ENCODE results near the gene C3orf70.

C3orf70 gene

DNA sequence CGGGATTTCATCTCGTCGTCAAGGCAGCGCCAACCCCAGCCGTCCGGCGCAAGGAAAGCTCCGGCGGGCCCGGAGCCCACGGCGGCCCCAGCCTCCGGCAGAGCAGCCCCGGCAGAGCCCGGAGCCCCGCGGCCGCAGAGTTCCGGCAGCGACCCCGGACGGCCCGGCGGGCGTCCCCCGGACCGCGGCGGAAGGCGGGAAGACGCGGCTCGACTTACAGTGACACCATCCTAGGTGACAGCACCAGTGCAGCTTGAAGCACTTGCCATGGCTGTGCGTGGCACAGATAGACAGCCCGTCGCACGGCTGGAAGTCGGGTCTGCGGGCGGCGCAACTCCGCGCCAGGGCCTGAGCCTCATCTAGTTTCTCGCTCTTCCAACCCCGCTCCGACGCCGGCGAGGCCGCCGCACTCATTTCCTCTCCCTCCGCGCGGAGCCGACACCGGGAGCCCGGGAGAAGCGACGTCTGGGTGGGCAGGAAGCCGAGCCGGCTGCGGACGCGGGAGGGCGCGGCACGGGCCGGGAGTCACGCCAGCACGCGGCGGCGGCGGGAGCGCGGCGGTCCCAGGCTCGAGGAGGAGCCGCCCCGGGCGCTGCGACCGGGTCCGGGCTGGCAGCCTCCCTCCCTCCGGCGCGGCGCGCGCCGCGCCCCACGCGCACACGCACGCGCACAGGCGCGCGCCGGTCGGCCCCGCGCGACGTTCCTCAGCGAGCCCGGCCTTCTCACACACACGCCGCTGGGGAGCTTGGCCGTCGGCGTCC lies at the start of gene C3orf70:
C3orf70 (minus strand) TSS at position 651 of the 761 bp plus-strand sequence; CDS start at position 414, 237 bp downstream.
- DNase-seq (ENCODE audit: low spot score): peak; percentile 53

DNA sequence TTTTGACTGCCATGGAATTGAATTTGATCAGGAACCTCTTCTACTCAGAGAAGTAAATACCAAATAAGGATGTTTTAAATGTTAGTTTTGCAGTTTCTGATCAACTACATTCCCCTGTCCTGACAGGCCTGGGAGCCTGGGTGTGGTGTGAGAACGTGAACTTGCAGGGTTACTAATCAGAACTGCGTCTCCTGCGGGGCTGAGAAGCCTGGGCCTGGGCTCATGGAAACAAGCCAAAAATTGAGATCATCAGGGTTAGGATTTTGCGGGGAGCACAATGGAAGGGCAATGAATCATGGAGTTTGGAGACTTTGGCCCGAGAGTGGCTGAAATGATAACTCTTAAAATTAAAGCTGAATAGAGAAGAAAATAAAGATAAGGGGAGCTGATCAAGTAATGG lies 47.8 kb upstream of the C3orf70 start:
- no peak for DNase-seq (ENCODE audit: low spot score)

GRCh38 chr3:185199671-185200070 lies 46.8 kb upstream of the C3orf70 start:
- DNase-seq (ENCODE audit: low spot score): no peak

DNA sequence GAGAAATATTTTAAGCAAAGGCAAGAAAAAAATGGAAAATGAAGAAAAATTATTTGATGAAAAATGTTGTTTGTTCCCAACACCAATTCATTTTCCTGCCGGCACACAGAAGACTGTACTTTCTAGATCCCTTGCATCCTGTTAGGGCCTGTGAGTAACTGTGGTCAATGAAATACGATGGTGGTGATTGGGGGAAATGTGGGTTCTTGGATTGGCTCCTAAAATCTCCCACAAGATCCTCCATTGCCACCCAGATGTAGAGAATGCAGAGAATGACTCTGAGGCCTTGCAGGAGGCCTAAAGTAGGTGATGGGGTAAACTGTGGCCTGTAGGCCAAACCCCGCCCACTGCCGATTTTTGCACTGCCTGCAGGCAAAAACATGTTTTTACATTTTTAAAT lies 46.3 kb upstream of the C3orf70 start:
- DNase-seq (ENCODE audit: low spot score): no peak

DNA sequence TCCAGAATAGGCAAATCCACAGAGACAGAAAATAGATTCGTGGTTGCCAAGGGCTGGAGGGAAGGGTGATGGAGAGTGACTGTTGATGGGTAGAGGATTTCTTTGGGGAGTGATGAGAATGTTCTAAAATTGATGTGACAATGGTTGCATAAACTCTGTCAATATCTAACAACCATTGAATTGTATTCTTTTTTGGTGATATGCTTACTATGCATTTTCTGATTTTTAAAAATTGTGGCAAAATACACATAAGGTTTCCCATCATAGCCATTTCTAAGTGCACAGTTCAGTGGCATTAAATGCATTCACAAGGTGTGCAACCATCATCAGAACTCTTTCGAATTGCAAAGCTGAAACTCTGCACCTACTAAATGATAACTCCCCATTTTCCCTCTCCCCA lies 44.2 kb upstream of the C3orf70 start:
- no peak for DNase-seq (ENCODE audit: low spot score)

DNA sequence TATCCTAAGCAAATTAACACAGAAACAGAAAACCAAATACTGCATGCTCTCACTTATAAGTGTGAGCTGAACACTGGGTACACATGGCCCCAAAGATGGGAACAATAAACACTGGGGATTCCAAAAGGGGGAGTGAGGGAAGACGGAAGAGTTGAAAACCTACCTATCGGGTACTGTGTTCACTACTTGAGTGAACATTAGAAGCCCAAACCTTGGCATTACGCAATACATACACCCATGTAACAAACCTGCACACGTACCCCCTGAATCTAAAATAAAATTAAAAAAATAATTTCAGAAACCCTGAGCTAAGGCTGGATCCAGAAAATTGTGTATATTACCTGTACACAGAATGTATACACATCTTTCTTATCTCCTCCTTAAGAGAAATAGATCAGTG lies 42.8 kb upstream of the C3orf70 start:
- DNase-seq (ENCODE audit: low spot score): no peak

- DNase-seq (ENCODE audit: low spot score): no peak
These were observed 36.0 kb upstream of the C3orf70 start for GRCh38 chr3:185188816-185189215.

- no peak for DNase-seq (ENCODE audit: low spot score)
These were observed 34.5 kb upstream of the C3orf70 start for GRCh38 chr3:185187391-185187790.

GRCh38 chr3:185176750-185177359 lies 24.0 kb upstream of the C3orf70 start:
- DNase-seq (ENCODE audit: low spot score): peak; percentile 30

DNA sequence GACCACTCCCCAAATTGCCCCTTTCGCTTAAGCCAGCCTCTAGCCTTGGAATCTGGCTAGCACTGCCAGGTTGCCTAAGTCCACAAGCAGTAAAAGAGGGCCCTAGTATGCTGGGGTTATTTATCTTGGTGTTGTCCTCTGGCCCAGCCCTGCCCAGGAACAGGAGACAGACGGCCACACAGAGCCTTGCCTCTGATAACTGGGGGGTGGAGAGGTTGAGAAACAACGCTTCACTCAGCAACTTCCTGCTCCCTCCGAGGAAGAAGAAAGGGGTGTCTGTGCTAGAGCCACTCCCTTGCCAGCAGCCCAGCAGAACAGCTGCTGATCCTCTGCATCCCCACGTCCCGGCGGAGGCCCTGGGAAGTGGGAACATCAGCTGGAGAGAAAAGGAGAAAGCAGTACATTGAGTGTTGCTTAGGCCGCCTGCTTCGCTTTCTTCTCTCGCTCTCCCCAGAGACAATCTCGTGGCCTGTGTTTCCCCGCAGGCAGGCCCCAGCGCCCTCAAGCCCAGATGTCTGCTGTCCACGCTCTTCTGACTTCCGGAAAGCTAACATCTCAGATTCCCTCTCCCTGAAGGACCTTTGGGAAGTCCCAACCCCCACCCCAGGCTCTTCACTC lies 22.6 kb upstream of the C3orf70 start:
- DNase-seq (ENCODE audit: low spot score): peak; percentile 39

- no peak for DNase-seq (ENCODE audit: low spot score)
These were observed 19.5 kb upstream of the C3orf70 start for GRCh38 chr3:185172086-185173049.

GRCh38 chr3:185164428-185165217 lies 11.8 kb upstream of the C3orf70 start:
- no peak for DNase-seq (ENCODE audit: low spot score)

- DNase-seq (ENCODE audit: low spot score): no peak
These were observed 9.8 kb upstream of the C3orf70 start for GRCh38 chr3:185162634-185163033.

DNA sequence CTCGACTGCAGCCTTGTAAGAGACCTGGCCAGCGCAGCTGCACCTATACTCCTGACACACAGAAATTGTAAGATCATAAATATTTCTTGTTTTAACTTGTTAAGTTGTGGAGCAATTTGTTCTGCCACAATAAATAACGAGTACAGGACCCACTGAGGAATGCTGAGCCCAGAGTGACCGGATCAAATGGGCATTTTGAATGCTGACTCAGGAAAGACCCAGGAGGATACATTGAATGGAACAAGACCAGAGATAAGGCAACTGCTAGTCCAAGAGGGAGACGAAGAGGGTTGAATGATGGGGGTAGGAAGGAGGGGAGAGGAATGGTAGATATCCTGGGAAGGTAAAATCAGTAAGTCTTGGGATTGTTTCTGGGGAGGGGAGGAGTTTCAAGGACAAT lies 8.9 kb upstream of the C3orf70 start:
- no peak for DNase-seq (ENCODE audit: low spot score)

GRCh38 chr3:185157347-185157746 lies 4.5 kb upstream of the C3orf70 start:
- DNase-seq (ENCODE audit: low spot score): no peak

DNA sequence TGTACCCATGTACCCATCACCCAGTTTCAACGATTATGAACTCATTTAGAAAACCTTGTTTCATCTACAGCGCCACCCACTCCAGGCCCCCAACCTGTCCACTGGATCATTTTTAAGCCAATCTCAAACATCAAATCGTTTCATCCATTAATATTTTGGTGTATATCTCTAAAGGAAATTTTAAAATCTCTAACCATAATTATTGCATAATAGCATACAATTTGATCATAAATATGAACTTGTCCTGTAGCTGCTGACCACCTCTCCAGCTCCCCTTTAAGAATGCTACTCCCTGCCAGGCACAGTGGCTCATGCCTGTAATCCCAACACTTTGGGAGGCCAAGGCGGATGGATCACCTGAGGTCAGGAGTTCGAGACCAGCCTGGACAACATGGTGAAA lies 2.8 kb upstream of the C3orf70 start:
- DNase-seq (ENCODE audit: low spot score): no peak

- DNase-seq (ENCODE audit: low spot score): no peak
These were observed 1.2 kb upstream of the C3orf70 start for GRCh38 chr3:185153861-185154629.

DNA sequence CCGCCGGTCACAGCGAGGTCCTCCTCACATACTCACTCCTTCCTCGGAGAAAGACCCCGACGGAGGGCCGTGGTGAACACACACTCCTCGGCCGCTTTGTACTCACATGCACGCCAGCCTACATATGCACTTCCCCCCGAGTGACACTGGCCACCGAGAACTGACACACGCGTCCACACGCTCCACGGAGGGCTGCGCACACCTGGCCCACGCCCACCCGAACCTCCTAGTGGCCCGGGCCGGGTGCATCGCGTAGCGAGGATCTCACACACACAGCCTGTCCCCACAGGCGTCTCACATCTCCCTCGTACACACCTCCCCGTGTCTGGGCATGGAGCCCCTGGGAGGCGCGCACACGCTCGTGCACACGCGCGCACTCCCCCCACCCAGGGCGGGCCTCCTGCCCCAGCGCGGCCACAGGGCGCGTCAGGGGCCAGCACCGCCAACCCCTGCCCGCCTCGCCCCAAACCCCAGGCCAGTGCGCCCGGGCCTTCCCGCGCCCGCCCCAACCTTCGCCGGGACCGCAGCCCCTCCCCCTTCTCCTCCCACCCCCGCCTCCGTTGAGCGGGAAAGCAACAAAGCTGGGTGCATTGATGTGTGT lies 411 bp upstream of the C3orf70 start:
- DNase-seq (ENCODE audit: low spot score): peak; percentile 34

DNA sequence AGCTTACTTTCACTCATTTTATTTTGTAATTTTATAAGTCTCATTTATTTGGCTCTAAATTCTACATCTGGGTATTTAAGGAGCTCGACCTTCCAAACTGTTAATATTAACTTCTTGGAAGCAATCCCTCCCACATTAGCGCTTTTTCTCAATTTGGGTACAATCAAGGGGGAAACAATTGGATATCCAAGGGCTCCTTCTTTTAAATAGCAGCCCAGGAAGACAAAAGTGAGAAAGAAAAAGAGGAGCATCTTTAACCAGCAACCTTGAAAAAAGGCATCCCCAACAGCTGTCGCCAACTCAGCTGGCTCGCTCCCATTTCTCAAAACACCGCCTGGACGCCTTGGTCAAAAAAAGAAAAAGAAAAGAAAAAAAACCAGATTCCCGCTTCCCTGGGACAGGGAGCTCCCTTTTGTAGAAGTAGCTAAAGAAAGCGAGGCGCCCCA lies 873 bp downstream of the C3orf70 start:
- DNase-seq (ENCODE audit: low spot score): peak; percentile 26

Data from SW480 (cell line).